Aorta (tissue), 5 donors: Measurements from ENCODE around the gene ADSS1. TPM values are rescaled to one million over a fixed set of nuclear protein-coding genes. Genes with fewer than 3 reads are reported as not detected.

Experiments
- ATAC-seq: fragments of 200-7000 bp; cut with Tn5 transposase; one replicate; pipeline ENCODE4 v1.9.1; 2022; ENCODE audit warnings: moderate library complexity; ENCODE audit not compliant: low FRiP score
- DNase-seq, 2 donors: peaks; one replicate each; pipeline ENCODE4 v3.0.0-alpha.2; 2020
- H3K27ac ChIP-seq, 2 donors: one replicate each; pipeline ENCODE4 v1.5.1; 2013; ENCODE audit warnings: low read length in 2 of 2, mild to moderate bottlenecking in 2 of 2, moderate library complexity in 2 of 2, control low read depth in 1 of 2, inconsistent platforms in 1 of 2, low read depth in 1 of 2
- H3K27me3 ChIP-seq, 2 donors: one replicate each; pipeline ENCODE4 v1.6.1; 2013; ENCODE audit warnings: control low read depth in 1 of 2, low read length in 1 of 2, mild to moderate bottlenecking in 1 of 2, moderate library complexity in 1 of 2; ENCODE audit not compliant: insufficient read depth in 2 of 2, control insufficient read depth in 1 of 2
- H3K36me3 ChIP-seq, 2 donors: one replicate each; pipeline ENCODE4 v1.6.1; 2013; ENCODE audit warnings: control low read depth in 1 of 2, low read length in 1 of 2, mild to moderate bottlenecking in 1 of 2; ENCODE audit not compliant: insufficient read depth in 2 of 2, control insufficient read depth in 1 of 2
- H3K4me1 ChIP-seq, 2 donors: one replicate each; pipeline ENCODE4 v1.6.1; 2013; ENCODE audit warnings: low read length in 2 of 2, control low read depth in 1 of 2, mild to moderate bottlenecking in 1 of 2, moderate library complexity in 1 of 2; ENCODE audit not compliant: insufficient read depth in 2 of 2, control insufficient read depth in 1 of 2
- H3K4me3 ChIP-seq, 2 donors: one replicate each; pipeline ENCODE4 v1.5.1; 2013; ENCODE audit warnings: low read length in 2 of 2, control low read depth in 1 of 2, mild to moderate bottlenecking in 1 of 2
- H3K9me3 ChIP-seq: one replicate; pipeline ENCODE4 v1.6.1; 2013; ENCODE audit warnings: mild to moderate bottlenecking, low read length; ENCODE audit not compliant: control insufficient read depth
- WGBS, 2 donors: extraction: QIAGEN DNeasy Blood & Tissue Kit; methylation state at CpG; one replicate each; pipeline ENCODE4 v1.1.7; 2013; 5-methylcytosine and 5-hydroxymethylcytosine counted together
- intact Hi-C, 2 donors: fragments of 100-400 bp; cut with DNase I; formaldehyde crosslinking; loops; one replicate each; pipeline versions ENCODE4 v1.14.2 to v1.15.0; 2022
- polyA plus RNA-seq, 2 donors: library from polyadenylated mRNA; stranded (reverse); fragments of 200-250 nt; gene quantifications; one replicate each; pipeline ENCODE4 v1.2.3, GENCODE V29; 2013
- total RNA-seq, 2 donors: library from RNA; stranded (reverse); fragmentation: NEBNext Ultra II Directional; extraction: Animal tissue kit (Norgen Biotek cat#: 25700); gene quantifications; one replicate each; pipeline ENCODE4 v1.2.1, GENCODE V29; 2021
- donor health status: healthy with polysubstance abuse.
- donor health status: Bipolar disorder and iron deficiency.
- donor health status: DM: no; HTN: no; CAD: no.
- donor health status: DM: no; HTN: no; CAD: no.
- donor health status: DM: yes; HTN: yes; CAD: no.

Gene ADSS1
- total and polyA plus RNA-seq, 4 donors: 25.0 to 80.2 (median 54.0) TPM

GRCh38 chr14:104789752-104790743 lies 66.0 kb downstream of the ADSS1 start:
- WGBS, 2 donors: 85 to 86% methylated on average over 31 of the region's 31 CpGs

GRCh38 chr14:104791425-104791824 lies 67.4 kb downstream of the ADSS1 start:
- intact Hi-C loops: no loop called here
- H3K4me3 ChIP-seq: no peak overlapping the region
- DNase-seq (no peak), ATAC-seq (no peak)
- no peaks in the 10 kb centered on the region for H3K27me3 ChIP-seq
- no peaks in the 10 kb centered on the region for H3K9me3 ChIP-seq
- peaks cover 0 to 7% of the 10 kb centered on the region in 2 donors for H3K4me1 ChIP-seq
- H3K27ac ChIP-seq: no peak overlapping the region
- no peaks in the 10 kb centered on the region for H3K36me3 ChIP-seq
- 76 to 77% methylated on average over 9 of the region's 9 CpGs for WGBS, 2 donors

More at GRCh38 chr14:104789752-104790743, 66.0 kb downstream of the ADSS1 start:
- H3K4me3 ChIP-seq: no peak overlapping the region
- no peak for DNase-seq
- no peaks in the 10 kb centered on the region for H3K27me3 ChIP-seq
- H3K36me3 ChIP-seq: no peaks in the 10 kb centered on the region
- ATAC-seq: no peak
- H3K27ac ChIP-seq: no peak overlapping the region
- intact Hi-C loops: loop anchor here in 1 of 2 donors (1.0 kb wide), 1 partner anchor 37 kb away; the partner anchor contains the start of gene SIVA1
- peaks cover 0 to 7% of the 10 kb centered on the region in 2 donors for H3K4me1 ChIP-seq
- no peaks in the 10 kb centered on the region for H3K9me3 ChIP-seq

GRCh38 chr14:104792101-104792884 lies 68.3 kb downstream of the ADSS1 start:
- no peaks in the 10 kb centered on the region for H3K9me3 ChIP-seq
- no peaks in the 10 kb centered on the region for H3K36me3 ChIP-seq
- ATAC-seq (peak; percentile 62), DNase-seq (peak in 1 of 2 donors; percentile 76)
- H3K27me3 ChIP-seq: no peaks in the 10 kb centered on the region
- 21% methylated on average over 24 to 25 of the region's 25 CpGs for WGBS, 2 donors
- H3K4me1 ChIP-seq: peaks cover 0 to 7% of the 10 kb centered on the region in 2 donors
- intact Hi-C loops: no loop called here
- no peak overlapping the region for H3K27ac ChIP-seq
- H3K4me3 ChIP-seq: no peak overlapping the region

GRCh38 chr14:104792945-104793702 lies 69.1 kb downstream of the ADSS1 start:
- H3K36me3 ChIP-seq: no peaks in the 10 kb centered on the region
- 73 to 76% methylated on average over 16 of the region's 16 CpGs for WGBS, 2 donors
- H3K4me3 ChIP-seq: no peak overlapping the region
- no peaks in the 10 kb centered on the region for H3K27me3 ChIP-seq
- peaks cover 0 to 7% of the 10 kb centered on the region in 2 donors for H3K4me1 ChIP-seq
- no peak overlapping the region for H3K27ac ChIP-seq
- intact Hi-C loops: no loop called here
- no peaks in the 10 kb centered on the region for H3K9me3 ChIP-seq
- DNase-seq (no peak), ATAC-seq (no peak)

- Histone ChIP-seq H3K36me3 (no peaks in the 10 kb centered on the region), H3K27ac (no peak overlapping the region), H3K9me3 (no peaks in the 10 kb centered on the region), H3K4me1 (peaks cover 0 to 7% of the 10 kb centered on the region in 2 donors), H3K27me3 (no peaks in the 10 kb centered on the region), H3K4me3 (no peak overlapping the region)
- ATAC-seq (no peak), DNase-seq (no peak)
- intact Hi-C loops: no loop called here
- WGBS, 2 donors: 73 to 81% methylated on average over 2 of the region's 2 CpGs
These were observed 69.6 kb downstream of the ADSS1 start for GRCh38 chr14:104793703-104793959.

- no peaks in the 10 kb centered on the region for H3K36me3 ChIP-seq
- intact Hi-C loops: no loop called here
- H3K27me3 ChIP-seq: no peaks in the 10 kb centered on the region
- no peak overlapping the region for H3K4me3 ChIP-seq
- H3K4me1 ChIP-seq: peaks cover 0 to 7% of the 10 kb centered on the region in 2 donors
- WGBS, 2 donors: 1 to 3% methylated on average over 15 of the region's 15 CpGs
- H3K9me3 ChIP-seq: no peaks in the 10 kb centered on the region
- H3K27ac ChIP-seq: no peak overlapping the region
- ATAC-seq (no peak), DNase-seq (peak in 1 of 2 donors; percentile 88)
These were observed 70.1 kb downstream of the ADSS1 start for GRCh38 chr14:104794099-104794498.

GRCh38 chr14:104794631-104794992 lies 70.6 kb downstream of the ADSS1 start:
- Histone ChIP-seq H3K9me3 (no peaks in the 10 kb centered on the region), H3K4me1 (peaks cover 0 to 7% of the 10 kb centered on the region in 2 donors), H3K4me3 (peak overlapping the region; percentile 78 to 89), H3K27me3 (no peaks in the 10 kb centered on the region), H3K27ac (no peak overlapping the region), H3K36me3 (no peaks in the 10 kb centered on the region)
- 1 to 6% methylated on average over 16 of the region's 16 CpGs for WGBS, 2 donors
- DNase-seq (no peak), ATAC-seq (no peak)
- intact Hi-C loops: no loop called here

GRCh38 chr14:104794993-104795780 lies 71.2 kb downstream of the ADSS1 start, which contains the start of gene AKT1:
AKT1 (minus strand) TSS chr14:104795748; CDS start chr14:104792643, 3,105 bp downstream.
- ATAC-seq (no peak), DNase-seq (no peak)
- intact Hi-C loops: loop anchor here in 1 of 2 donors (1.0 kb wide), 1 partner anchor 28 kb away; no protein-coding TSS in a partner anchor
- 0 to 1% methylated on average over 36 to 123 of the region's 124 CpGs for WGBS, 2 donors
- H3K27me3 ChIP-seq: no peaks in the 10 kb centered on the region
- no peaks in the 10 kb centered on the region for H3K36me3 ChIP-seq
- H3K4me1 ChIP-seq: peaks cover 0 to 7% of the 10 kb centered on the region in 2 donors
- no peaks in the 10 kb centered on the region for H3K9me3 ChIP-seq
- H3K27ac ChIP-seq: peak within 1 kb of the TSS in 1 of 2 donors; percentile 43
- H3K4me3 ChIP-seq: peak within 1 kb of the TSS; percentile 78 to 89
